Suprapubic skin (tissue), 4 donors: ENCODE results near the gene THEM5.

Experiments used
- EP300 ChIP-seq: sonication (generic); formaldehyde crosslinking; IDR thresholded peaks from one replicate; pipeline ENCODE4 v1.6.1; 2017; ENCODE audit warnings: antibody characterized with exemption
- POLR2A ChIP-seq, 2 donors: fragments of 450-650 bp; IDR thresholded peaks; one replicate each; pipeline ENCODE4 v1.6.1; 2017; ENCODE audit warnings: antibody characterized with exemption in 2 of 2, mild to moderate bottlenecking in 2 of 2, moderate library complexity in 2 of 2
- POLR2AphosphoS5 ChIP-seq, 3 donors: sonication (generic); formaldehyde crosslinking; IDR thresholded peaks; one replicate each; pipeline ENCODE4 v1.6.1; 2017; ENCODE audit warnings: antibody characterized with exemption in 3 of 3
- TF ChIP-seq, protein P1 (sequence below), 2 donors: fragments of 200-600 bp in 1 of 2; fragments of 450-650 bp in 1 of 2; sonication (generic) in 1 of 2; IDR thresholded peaks; one replicate each; pipeline ENCODE4 v1.5.1; 2016 to 2019; ENCODE audit warnings: antibody characterized with exemption in 2 of 2, mild to moderate bottlenecking in 1 of 2, moderate library complexity in 1 of 2

DNA sequence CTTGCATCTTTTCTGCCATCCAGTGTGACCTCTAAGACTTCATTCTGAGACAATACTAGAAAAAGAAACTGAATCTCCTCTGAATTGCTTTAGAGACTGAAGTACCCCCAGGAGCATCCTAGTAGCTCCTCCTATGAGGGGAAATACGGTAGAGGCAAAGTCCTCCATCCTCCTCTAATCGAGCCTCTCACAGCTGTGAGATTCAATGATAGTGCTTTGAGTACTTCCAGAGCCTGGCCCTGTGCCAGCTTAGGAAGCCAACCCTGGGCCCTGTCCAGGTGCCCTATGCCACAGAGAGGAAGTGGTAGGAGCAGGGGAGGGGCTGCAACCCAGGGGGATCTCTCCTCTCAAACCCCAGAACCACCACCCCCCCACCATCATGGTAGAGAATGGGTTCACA lies 32.6 kb downstream of the THEM5 start:
- TF ChIP-seq EP300 (no peak), POLR2AphosphoS5 (IDR thresholded peaks at IDR 0.05) (no peak), POLR2A (IDR thresholded peaks at IDR 0.05) (no peak)
- TF ChIP-seq, protein P1, sequence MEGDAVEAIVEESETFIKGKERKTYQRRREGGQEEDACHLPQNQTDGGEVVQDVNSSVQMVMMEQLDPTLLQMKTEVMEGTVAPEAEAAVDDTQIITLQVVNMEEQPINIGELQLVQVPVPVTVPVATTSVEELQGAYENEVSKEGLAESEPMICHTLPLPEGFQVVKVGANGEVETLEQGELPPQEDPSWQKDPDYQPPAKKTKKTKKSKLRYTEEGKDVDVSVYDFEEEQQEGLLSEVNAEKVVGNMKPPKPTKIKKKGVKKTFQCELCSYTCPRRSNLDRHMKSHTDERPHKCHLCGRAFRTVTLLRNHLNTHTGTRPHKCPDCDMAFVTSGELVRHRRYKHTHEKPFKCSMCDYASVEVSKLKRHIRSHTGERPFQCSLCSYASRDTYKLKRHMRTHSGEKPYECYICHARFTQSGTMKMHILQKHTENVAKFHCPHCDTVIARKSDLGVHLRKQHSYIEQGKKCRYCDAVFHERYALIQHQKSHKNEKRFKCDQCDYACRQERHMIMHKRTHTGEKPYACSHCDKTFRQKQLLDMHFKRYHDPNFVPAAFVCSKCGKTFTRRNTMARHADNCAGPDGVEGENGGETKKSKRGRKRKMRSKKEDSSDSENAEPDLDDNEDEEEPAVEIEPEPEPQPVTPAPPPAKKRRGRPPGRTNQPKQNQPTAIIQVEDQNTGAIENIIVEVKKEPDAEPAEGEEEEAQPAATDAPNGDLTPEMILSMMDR (IDR thresholded peaks at IDR 0.05), result no peak
